ENCODE data around the gene PRKAG2.

- TF ChIP-seq POLR2AphosphoS5 (IDR thresholded peaks at IDR 0.05) (no peak), EP300 (IDR thresholded peaks at IDR 0.05) (no peak)
These were observed 51.2 kb downstream of the PRKAG2 start for GRCh38 chr7:151825721-151826120.
